HFFc6 (cell line): ENCODE results near the gene KLHL18. TPM values are rescaled to one million over a fixed set of nuclear protein-coding genes. Genes with fewer than 3 reads are reported as not detected.
A peak's percentile ranks its signal among the peaks of the same experiment; 100 is the strongest.
"Not testable (repeated sequence)": the region's sequence is repeated elsewhere in the genome, so short reads cannot be mapped to it uniquely, and the experiment has no call there.

Experiments
- DNase-seq: peaks from one replicate; pipeline ENCODE4 v3.0.0-alpha.2; 2018
- H3K27ac Mint-ChIP-seq: 2 replicates; pipeline ENCODE4 v1.8.0; 2020; ENCODE audit warnings: mild to moderate bottlenecking, mixed read lengths
- H3K27me3 Mint-ChIP-seq: 2 replicates; pipeline ENCODE4 v1.8.0; 2021; ENCODE audit warnings: mild to moderate bottlenecking, moderate library complexity, mixed read lengths; ENCODE audit not compliant: insufficient read depth
- H3K36me3 Mint-ChIP-seq: 2 replicates; pipeline ENCODE4 v1.8.0; 2021; ENCODE audit warnings: low read depth, mixed read lengths
- H3K4me1 Mint-ChIP-seq: 2 replicates; pipeline ENCODE4 v1.8.0; 2020; ENCODE audit warnings: low read depth, mixed read lengths
- H3K4me3 Mint-ChIP-seq: 2 replicates; pipeline ENCODE4 v1.8.0; 2020; ENCODE audit warnings: mild to moderate bottlenecking, moderate library complexity, mixed read lengths
- H3K9me3 Mint-ChIP-seq: 2 replicates; pipeline ENCODE4 v1.8.0; 2020; ENCODE audit warnings: mild to moderate bottlenecking, mixed read lengths
- CTCF ChIP-seq: fragments of 200-600 bp; sonication (generic); IDR thresholded peaks from 2 replicates; pipeline ENCODE4 v1.5.0; 2021; ENCODE audit warnings: antibody characterized with exemption, mild to moderate bottlenecking
- total RNA-seq, 6 experiments: library from RNA; stranded (reverse); fragmentation: NEBNext Ultra II Directional; extraction: Animal tissue kit (Norgen Biotek cat#: 25700); gene quantifications; 2 replicates in 1 of 6; 3 replicates in 5 of 6; pipeline ENCODE4 v1.2.3, GENCODE V29; 2021

The KLHL18 gene
- total RNA-seq, 6 experiments from 2014 or later: 26.6 to 34.5 (median 28.5) TPM

GRCh38 chr3:47245271-47245670 is 37.5 kb upstream of the KLHL18 start:
- TF ChIP-seq CTCF: no peak
- Mint-ChIP-seq H3K4me1 (no peaks in the 10 kb centered on the region), H3K36me3 (no peaks in the 10 kb centered on the region), H3K27ac (no peak overlapping the region), H3K27me3 (peaks cover 3% of the 10 kb centered on the region), H3K4me3 (no peak overlapping the region), H3K9me3 (no peaks in the 10 kb centered on the region)
- DNase-seq: no peak

GRCh38 chr3:47247131-47248064 is 35.3 kb upstream of the KLHL18 start:
- Mint-ChIP-seq H3K27ac (no peak overlapping the region), H3K9me3 (no peaks in the 10 kb centered on the region), H3K4me3 (no peak overlapping the region), H3K36me3 (no peaks in the 10 kb centered on the region), H3K27me3 (peaks cover 3% of the 10 kb centered on the region), H3K4me1 (no peaks in the 10 kb centered on the region)
- no peak for DNase-seq
- no peak for TF ChIP-seq CTCF

GRCh38 chr3:47250309-47251060 is 32.3 kb upstream of the KLHL18 start:
- peak; percentile 31 for DNase-seq
- TF ChIP-seq CTCF: peak; percentile 72
- Mint-ChIP-seq H3K4me1 (no peaks in the 10 kb centered on the region), H3K36me3 (no peaks in the 10 kb centered on the region), H3K27me3 (peaks cover 10% of the 10 kb centered on the region), H3K9me3 (no peaks in the 10 kb centered on the region), H3K27ac (no peak overlapping the region), H3K4me3 (no peak overlapping the region)

GRCh38 chr3:47251085-47251484 is 31.7 kb upstream of the KLHL18 start:
- not testable (repeated sequence) for DNase-seq, H3K9me3 Mint-ChIP-seq, H3K36me3 Mint-ChIP-seq, H3K27me3 Mint-ChIP-seq, H3K4me1 Mint-ChIP-seq, H3K27ac Mint-ChIP-seq, H3K4me3 Mint-ChIP-seq

- no peaks in the 10 kb centered on the region for H3K4me1 Mint-ChIP-seq
- TF ChIP-seq CTCF: no peak
- H3K27ac Mint-ChIP-seq: no peak overlapping the region
- DNase-seq: no peak
- H3K27me3 Mint-ChIP-seq: peaks cover 10% of the 10 kb centered on the region
- no peak overlapping the region for H3K4me3 Mint-ChIP-seq
- no peaks in the 10 kb centered on the region for H3K9me3 Mint-ChIP-seq
- H3K36me3 Mint-ChIP-seq: no peaks in the 10 kb centered on the region
Observed at GRCh38 chr3:47251689-47252088, 31.1 kb upstream of the KLHL18 start.

- H3K4me1 Mint-ChIP-seq: peaks cover 11% of the 10 kb centered on the region
- not testable (repeated sequence) for H3K27ac Mint-ChIP-seq, H3K36me3 Mint-ChIP-seq, H3K4me3 Mint-ChIP-seq, H3K9me3 Mint-ChIP-seq, DNase-seq
- peaks cover 17% of the 10 kb centered on the region for H3K27me3 Mint-ChIP-seq
Observed at GRCh38 chr3:47256331-47256730, 26.4 kb upstream of the KLHL18 start.
